HuH-7.5 (cell line): Measurements from ENCODE around the gene FFAR3.
"Not testable (repeated sequence)": the region's sequence is repeated elsewhere in the genome, so short reads cannot be mapped to it uniquely, and the experiment has no call there.

Experiments used
- DNase-seq: peaks from one replicate; pipeline ENCODE4 v3.0.0; 2011; ENCODE audit warnings: low spot score

The FFAR3 gene

DNA sequence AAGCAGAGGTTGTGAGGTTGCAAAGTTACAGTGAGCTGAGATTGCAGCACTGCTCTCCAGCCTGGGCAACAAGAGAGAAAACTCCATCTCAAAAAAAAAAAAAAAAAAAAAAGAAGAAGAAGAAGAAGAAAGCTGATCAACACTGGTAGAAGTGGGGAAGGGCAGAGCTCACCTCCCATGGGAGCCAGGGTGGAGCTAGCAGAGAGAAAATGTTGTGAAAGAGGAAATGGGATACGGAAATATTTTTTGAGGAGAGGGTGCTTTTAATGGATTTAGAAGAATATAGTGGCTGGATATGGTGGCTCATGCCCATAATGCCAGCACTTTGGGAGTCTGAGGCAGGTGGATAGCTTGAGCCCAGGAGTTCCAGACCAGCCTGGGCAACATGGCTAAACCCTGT lies 19.4 kb downstream of the FFAR3 start:
- no peak for DNase-seq

- DNase-seq: no peak
Observed at GRCh38 chr19:35378356-35378755, 20.1 kb downstream of the FFAR3 start.

DNA sequence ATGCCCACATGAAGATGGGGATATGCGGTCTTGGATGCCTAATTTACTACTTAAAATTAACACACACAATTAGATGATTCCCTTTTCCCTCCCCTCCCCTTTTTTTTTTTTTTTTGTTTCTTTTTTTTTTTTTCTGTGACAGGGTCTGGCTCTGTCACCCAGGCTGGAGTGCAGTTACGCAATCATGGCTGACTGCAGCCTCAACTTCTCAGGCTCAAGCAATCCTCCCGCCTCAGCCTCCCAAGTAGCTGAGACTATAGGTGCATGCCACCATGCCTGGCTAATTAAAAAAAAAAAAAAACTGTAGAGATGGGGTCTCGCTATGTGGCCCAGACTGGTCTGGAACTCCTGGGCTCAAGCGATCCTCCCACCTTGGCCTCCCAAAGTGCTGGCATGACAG lies 21.3 kb downstream of the FFAR3 start:
- not testable (repeated sequence) for DNase-seq

DNA sequence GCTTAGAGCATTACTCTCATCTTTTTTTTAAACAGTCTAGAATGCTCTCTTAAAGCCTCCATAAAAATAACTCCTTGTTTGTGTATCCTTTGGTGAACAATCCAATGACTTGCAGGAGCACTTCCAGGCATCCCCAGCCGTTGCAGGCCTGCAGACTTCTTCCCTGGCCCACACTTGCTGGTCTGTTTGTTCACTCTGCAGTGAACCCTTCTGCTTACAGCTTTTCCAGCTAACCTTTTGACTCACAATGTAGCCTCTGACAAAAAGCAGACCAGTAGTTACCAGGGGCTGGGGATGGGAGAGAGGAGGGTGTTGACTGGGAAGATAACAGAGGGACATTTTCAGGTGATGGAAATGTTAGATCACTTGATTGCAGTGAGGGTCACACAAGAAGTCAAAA lies 21.7 kb downstream of the FFAR3 start:
- DNase-seq: no peak

GRCh38 chr19:35380450-35381124 lies 22.3 kb downstream of the FFAR3 start:
- no peak for DNase-seq

GRCh38 chr19:35381318-35381717 lies 23.1 kb downstream of the FFAR3 start:
- no peak for DNase-seq

DNA sequence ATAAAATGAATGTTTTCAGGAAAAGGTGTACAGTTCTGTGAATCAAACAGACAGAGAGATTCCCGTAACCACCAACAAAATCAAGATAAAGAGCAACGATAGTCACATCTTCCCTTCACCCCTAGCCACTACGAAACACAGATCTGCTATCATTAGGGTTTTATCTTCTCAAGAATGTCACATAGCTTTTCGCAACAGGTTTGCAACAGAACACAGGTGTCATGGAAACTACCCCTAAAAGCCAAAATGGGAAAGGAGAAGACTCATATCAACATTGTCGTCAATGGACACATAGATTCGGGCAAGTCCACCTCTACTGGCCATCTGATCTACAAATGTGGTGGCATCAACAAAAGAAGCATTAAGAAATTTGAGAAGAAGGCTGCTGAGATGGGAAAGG lies 23.7 kb downstream of the FFAR3 start:
- no peak for DNase-seq

- no peak for DNase-seq
Observed at GRCh38 chr19:35383536-35383935, 25.3 kb downstream of the FFAR3 start.

GRCh38 chr19:35388277-35389054 lies 30.2 kb downstream of the FFAR3 start:
- no peak for DNase-seq

GRCh38 chr19:35389192-35389861 lies 31.1 kb downstream of the FFAR3 start:
- no peak for DNase-seq

DNA sequence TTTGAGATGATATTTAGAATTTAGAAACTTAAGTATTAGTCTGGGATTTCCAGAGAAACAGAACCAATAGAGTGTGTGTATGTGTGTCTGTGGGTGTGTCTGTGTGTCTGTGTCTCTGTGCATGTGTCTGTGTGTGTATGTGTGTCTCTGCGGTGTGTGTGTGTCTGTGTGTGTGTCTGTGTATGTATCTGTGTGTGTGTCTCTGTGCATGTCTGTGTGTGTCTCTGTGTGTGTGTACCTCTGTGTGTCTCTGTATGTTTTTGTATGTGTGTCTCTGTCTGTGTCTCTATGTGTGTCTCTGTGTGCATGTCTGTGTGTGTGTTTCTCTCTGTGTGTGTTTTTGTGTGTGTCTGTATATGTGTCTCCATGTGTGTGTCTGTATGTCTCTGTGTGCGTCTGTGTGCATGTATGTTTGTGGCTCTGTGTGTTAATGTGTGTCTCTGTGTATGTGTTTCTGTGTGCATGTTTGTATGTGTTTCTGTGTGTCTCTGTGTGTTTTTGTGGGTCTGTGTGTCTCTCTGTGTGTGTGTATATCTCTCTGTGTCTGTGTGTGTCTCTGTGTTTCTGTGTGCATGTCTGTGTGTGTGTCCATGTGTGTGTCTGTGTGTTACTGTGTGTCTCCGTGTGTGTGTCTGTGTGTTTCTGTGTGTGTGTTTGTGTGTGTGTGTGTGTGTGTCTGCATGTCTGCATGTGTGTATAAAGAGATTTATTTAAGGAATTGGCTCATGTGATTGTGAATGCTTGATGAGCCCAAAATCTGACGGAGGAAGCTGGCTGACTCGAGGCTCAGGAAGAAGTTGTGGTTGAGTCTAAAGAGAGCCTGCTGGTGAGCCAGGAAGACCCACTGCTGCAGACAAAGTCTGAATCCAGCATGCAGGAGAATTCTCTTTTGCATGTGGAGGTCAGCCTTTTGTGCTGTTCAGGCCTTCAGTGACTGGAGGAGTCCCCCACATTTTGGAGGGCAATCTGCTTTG lies 34.8 kb downstream of the FFAR3 start:
- DNase-seq: no peak

DNA sequence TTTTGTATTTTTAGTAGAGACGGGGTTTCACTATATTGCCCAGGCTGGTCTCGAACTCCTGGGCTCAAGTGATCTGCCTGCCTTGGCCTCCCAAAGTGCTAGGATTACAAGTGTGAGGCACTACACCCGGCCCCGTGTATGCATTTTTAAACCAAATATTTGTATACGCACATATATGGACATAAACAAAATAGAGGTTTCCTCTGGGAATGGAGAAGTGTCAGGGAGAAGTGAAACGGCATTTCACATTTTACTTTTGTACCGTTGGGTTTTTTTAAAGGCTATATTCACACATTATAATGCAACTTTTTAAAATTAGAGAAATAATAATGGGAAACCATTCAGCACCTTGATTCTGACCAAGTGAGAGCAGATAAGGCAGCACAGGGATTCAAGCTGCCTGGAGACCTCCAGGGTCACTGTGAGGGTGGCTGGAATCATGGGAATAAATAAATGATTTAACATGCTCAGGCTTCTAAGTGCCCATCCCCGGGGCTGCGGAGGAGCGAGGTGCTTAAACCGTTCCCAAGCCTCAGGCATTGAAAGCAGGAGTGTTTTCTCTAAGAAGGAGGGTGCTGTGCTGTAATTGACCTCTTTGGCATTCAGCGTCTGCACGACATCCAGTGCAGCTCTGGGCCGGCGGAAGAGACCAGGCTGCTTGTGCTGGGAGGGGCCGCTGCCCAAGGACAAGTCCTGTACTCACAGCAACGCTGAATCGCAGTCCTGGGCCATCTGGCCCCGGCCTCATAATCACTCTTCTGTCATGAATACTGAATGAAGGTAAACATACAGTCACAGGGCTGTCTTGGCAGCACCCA lies 37.3 kb downstream of the FFAR3 start:
- no peak for DNase-seq

DNA sequence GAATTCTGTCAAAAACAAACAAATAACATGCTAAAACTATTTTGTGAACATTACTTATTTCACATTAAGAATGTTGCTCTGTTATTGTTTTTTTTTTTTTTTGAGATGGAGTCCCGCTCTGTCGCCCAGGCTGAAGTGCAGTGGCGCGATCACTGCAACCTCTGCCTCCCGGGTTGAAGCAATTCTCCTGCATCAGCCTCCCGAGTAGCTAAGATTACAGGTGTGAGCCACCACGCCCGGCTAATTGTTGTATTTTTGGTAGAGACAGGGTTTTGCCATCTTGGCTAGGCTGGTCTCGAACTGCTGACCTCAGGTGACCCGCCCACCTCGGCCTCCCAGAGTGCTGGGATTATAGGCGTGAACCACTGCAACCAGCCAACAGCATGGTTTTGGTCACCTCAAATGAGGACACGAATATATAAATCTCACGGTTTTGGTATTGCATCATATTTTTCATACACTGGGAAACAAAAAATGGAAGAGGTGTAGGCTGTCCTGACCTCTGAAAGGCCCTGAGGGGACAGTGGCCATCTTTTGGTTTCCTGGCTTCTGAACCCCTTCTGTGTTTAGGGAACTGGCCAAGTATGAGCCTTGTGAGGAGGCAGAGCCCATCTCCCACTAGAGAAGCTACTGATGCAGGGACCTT lies 38.1 kb downstream of the FFAR3 start:
- no peak for DNase-seq

DNA sequence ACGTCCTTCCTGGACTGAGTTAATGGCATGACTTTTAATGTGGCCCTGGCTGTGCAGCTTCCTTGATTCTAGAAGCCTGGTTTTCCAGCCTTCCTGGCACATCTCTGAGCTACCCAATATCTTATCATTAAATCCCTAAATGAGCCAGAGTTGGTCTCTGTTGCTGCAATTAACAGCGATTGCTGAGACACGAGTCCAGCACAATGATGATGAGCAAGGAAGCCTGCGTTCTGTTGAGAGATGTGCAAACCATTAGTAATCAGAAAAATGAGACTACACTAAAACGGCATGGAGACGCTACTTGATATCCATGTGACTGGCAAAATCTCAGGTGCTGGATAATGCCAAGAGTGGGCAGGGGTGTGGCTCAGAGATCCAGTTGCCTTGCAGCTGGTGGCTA lies 38.8 kb downstream of the FFAR3 start:
- no peak for DNase-seq

- DNase-seq: no peak
Observed at GRCh38 chr19:35398570-35398969, 40.3 kb downstream of the FFAR3 start.

DNA sequence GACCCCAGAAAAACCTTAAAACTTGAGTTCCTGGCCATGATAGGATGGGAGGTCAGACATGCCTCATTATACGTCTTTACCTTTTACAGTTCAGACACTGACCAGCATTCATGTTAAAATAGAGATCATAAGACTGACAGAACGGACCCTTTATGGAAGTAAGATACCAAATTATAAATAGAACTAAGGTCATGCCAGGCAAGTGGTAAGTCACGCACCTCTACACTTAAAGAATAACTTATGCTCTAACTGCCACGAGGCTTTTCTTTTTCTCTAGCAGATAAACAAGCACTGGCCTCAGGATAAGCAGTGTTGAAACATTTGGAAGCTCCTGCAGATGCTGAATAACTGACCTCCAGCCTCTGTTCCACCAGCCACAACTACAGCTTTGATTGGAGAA lies 41.0 kb downstream of the FFAR3 start:
- no peak for DNase-seq

DNA sequence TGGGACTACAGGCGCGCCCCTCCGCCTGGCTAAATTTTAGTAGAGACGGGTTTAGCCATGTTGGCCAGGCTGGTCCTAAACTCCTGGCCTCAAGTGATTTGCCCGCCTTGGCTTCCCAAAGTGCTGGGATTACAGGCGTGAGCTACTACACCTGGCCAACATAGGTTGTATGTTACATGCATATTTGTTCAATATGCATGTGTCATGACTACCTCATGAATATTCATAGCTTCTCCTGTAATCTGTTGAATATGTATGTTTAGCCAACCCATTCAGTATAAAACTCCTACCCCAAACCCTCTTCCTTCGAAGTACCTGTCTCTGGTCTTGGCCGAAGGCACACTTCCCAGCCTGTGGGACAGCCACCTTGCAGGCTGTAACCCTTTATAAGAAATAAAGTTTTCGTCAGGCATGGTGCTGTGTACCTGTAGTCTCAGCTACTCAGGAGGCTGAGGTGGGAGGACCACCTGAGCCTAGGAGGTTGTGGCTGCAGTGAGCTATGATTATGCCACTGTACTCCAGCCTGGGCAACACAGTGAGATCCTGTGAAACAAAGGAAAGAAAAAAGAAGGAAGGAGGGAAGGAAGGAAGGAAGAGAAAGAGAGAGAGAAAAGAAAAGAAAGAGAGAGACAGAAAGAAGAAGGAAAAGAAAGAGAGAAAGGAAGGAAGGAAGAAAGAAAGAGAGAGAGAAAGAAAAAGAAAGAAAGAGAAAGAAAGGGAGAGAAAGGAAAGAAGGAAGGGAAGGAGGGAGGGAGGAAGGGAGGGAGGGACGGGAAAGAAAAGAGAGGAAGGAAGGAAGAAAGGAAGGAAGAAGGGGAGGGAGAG lies 41.9 kb downstream of the FFAR3 start:
- no peak for DNase-seq

DNA sequence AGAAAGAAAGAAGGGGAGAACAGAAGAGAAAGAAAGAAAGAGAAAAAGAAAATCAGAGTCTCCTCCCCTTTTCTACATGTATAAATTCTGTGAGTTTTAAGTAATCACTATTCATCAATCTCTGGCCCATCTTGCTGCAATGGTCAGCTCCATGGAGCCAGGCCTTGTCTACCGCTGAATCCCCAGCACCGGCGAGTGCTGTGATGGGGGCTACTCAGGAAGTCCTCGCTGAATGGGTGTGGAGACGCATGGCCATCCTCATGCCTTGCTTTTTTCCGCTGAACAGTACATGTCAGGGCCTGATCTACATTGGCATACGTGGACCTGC lies 42.5 kb downstream of the FFAR3 start:
- no peak for DNase-seq

- DNase-seq: not testable (repeated sequence)
Observed at GRCh38 chr19:35401416-35401815, 43.2 kb downstream of the FFAR3 start.
